Lower leg skin (tissue), 4 donors: ENCODE data around the gene KDM7A. TPM values are rescaled to one million over a fixed set of nuclear protein-coding genes. Genes with fewer than 3 reads are reported as not detected.
"Not testable (repeated sequence)": the region's sequence is repeated elsewhere in the genome, so short reads cannot be mapped to it uniquely, and the experiment has no call there.

Experiments used
- DNase-seq, 2 donors: peaks; one replicate each; pipeline ENCODE4 v3.0.0-alpha.2; 2019; ENCODE audit warnings: low spot score in 2 of 2
- H3K4me3 ChIP-seq: fragments of 200-600 bp; sonication (generic); 2 replicates; pipeline ENCODE4 v1.5.1; 2017; ENCODE audit warnings: mild to moderate bottlenecking, low read depth; ENCODE audit not compliant: poor library complexity, severe bottlenecking
- CTCF ChIP-seq, 3 donors: fragments of 450-650 bp; IDR thresholded peaks; one replicate each; pipeline ENCODE4 v1.5.1; 2016; ENCODE audit warnings: antibody characterized with exemption in 3 of 3, mild to moderate bottlenecking in 3 of 3, moderate library complexity in 2 of 3
- POLR2A ChIP-seq, 2 donors: fragments of 450-650 bp; IDR thresholded peaks; one replicate each; pipeline ENCODE4 v1.6.1; 2016 to 2017; ENCODE audit warnings: antibody characterized with exemption in 2 of 2, mild to moderate bottlenecking in 1 of 2, moderate library complexity in 1 of 2
- WGBS, 2 donors: methylation state at CpG; one replicate each; pipeline ENCODE4 v1.1.5; 2018; 5-methylcytosine and 5-hydroxymethylcytosine counted together
- intact Hi-C: fragments of 100-400 bp; cut with DNase I; formaldehyde crosslinking; loops from one replicate; pipeline ENCODE4 v1.15.0; 2023; ENCODE audit warnings: low total_unique reads
- total RNA-seq, 4 donors: library from RNA; depleted of rRNA; stranded (reverse); fragments of >200 nt; gene quantifications; one replicate each; pipeline ENCODE4 v1.1.0, GENCODE V29; 2016

Gene KDM7A
- total RNA-seq, 4 donors from 2014 or later: 36.2 to 54.0 (median 46.7) TPM

- TF ChIP-seq CTCF (IDR thresholded peaks at IDR 0.05): no peak
- no peak for TF ChIP-seq POLR2A (IDR thresholded peaks at IDR 0.05)
- intact Hi-C loops: no loop called here
- DNase-seq: no peak
- WGBS, 2 donors: 46 to 67% methylated on average over 4 of the region's 4 CpGs
- no peak overlapping the region for H3K4me3 ChIP-seq
Observed at GRCh38 chr7:140121326-140121725, 55.5 kb downstream of the KDM7A start.

GRCh38 chr7:140114817-140115216 lies 62.0 kb downstream of the KDM7A start:
- DNase-seq, H3K4me3 ChIP-seq, intact Hi-C loops: not testable (repeated sequence)
- 98 to 99% methylated on average over 4 to 16 of the region's 31 CpGs for WGBS, 2 donors

GRCh38 chr7:140108777-140109176 lies 68.0 kb downstream of the KDM7A start:
- intact Hi-C loops, DNase-seq, H3K4me3 ChIP-seq: not testable (repeated sequence)
- 90 to 91% methylated on average over 8 of the region's 8 CpGs for WGBS, 2 donors

- TF ChIP-seq CTCF (IDR thresholded peaks at IDR 0.05) (no peak), POLR2A (IDR thresholded peaks at IDR 0.05) (no peak)
- 85 to 88% methylated on average over 4 of the region's 4 CpGs for WGBS, 2 donors
- intact Hi-C loops: no loop called here
- no peak overlapping the region for H3K4me3 ChIP-seq
- DNase-seq: no peak
Observed at GRCh38 chr7:140096459-140096858, 80.3 kb downstream of the KDM7A start.

GRCh38 chr7:140093375-140093774 lies 83.4 kb downstream of the KDM7A start:
- no peak overlapping the region for H3K4me3 ChIP-seq
- DNase-seq: no peak
- WGBS, 2 donors: 82 to 92% methylated on average over 1 of the region's 1 CpG
- TF ChIP-seq POLR2A (IDR thresholded peaks at IDR 0.05) (no peak), CTCF (IDR thresholded peaks at IDR 0.05) (no peak)
- intact Hi-C loops: no loop called here

- no peak for DNase-seq
- 81 to 92% methylated on average over 2 of the region's 2 CpGs for WGBS, 2 donors
- intact Hi-C loops: loop anchor here (10.0 kb wide), 1 partner anchor 1879 kb away; no protein-coding TSS in a partner anchor
- no peak for TF ChIP-seq POLR2A (IDR thresholded peaks at IDR 0.05)
- TF ChIP-seq CTCF (IDR thresholded peaks at IDR 0.05): no peak
- H3K4me3 ChIP-seq: no peak overlapping the region
Observed at GRCh38 chr7:140085447-140085846, 91.3 kb downstream of the KDM7A start.

- intact Hi-C loops: loop anchor here (10.0 kb wide), 1 partner anchor 1880 kb away; no protein-coding TSS in a partner anchor
- TF ChIP-seq POLR2A (IDR thresholded peaks at IDR 0.05): no peak
- TF ChIP-seq CTCF (IDR thresholded peaks at IDR 0.05): no peak
- H3K4me3 ChIP-seq: no peak overlapping the region
- 46 to 59% methylated on average over 8 of the region's 8 CpGs for WGBS, 2 donors
- no peak for DNase-seq
Observed at GRCh38 chr7:140084972-140085371, 91.8 kb downstream of the KDM7A start.
